ENCODE measurements around the gene PCID2. TPM values are rescaled to one million over a fixed set of nuclear protein-coding genes. Genes with fewer than 3 reads are reported as not detected.
A peak's percentile ranks its signal among the peaks of the same experiment; 100 is the strongest.

PCID2 gene
- total RNA-seq, 4 donors from 2014 or later = 24.9 to 42.1 (median 36.8) TPM

DNA sequence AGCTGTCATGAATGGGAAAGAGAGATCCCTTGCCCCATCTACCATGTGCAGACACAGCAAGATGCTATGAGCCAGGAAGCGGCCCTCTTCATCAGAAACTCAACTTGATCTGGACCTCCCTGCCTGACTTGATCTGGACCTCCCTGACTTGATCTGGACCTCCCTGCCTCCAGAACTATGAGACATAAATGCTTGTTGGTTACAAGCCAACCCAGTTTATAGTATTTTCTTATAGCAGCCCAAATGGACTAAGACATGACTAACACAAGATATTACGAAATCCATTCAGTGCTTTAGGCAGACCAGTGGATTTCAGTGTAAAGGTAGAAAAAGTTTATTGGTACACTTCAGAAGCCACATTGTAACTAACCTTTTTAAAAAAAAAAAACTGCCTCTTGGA lies 15.6 kb downstream of the PCID2 start:
- H3K27me3 ChIP-seq = no peaks in the 10 kb centered on the region
- no peaks in the 10 kb centered on the region for H3K4me1 ChIP-seq
- no peak overlapping the region for H3K4me3 ChIP-seq
- H3K36me3 ChIP-seq = peaks cover 0 to 84% (median 0%) of the 10 kb centered on the region in 3 donors
- H3K9me3 ChIP-seq = no peaks in the 10 kb centered on the region
- H3K27ac ChIP-seq = no peak overlapping the region
- no peak for TF ChIP-seq POLR2A (IDR thresholded peaks at IDR 0.05)
- TF ChIP-seq, protein P1, sequence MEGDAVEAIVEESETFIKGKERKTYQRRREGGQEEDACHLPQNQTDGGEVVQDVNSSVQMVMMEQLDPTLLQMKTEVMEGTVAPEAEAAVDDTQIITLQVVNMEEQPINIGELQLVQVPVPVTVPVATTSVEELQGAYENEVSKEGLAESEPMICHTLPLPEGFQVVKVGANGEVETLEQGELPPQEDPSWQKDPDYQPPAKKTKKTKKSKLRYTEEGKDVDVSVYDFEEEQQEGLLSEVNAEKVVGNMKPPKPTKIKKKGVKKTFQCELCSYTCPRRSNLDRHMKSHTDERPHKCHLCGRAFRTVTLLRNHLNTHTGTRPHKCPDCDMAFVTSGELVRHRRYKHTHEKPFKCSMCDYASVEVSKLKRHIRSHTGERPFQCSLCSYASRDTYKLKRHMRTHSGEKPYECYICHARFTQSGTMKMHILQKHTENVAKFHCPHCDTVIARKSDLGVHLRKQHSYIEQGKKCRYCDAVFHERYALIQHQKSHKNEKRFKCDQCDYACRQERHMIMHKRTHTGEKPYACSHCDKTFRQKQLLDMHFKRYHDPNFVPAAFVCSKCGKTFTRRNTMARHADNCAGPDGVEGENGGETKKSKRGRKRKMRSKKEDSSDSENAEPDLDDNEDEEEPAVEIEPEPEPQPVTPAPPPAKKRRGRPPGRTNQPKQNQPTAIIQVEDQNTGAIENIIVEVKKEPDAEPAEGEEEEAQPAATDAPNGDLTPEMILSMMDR (IDR thresholded peaks at IDR 0.05) = no peak
- no peak for DNase-seq

DNA sequence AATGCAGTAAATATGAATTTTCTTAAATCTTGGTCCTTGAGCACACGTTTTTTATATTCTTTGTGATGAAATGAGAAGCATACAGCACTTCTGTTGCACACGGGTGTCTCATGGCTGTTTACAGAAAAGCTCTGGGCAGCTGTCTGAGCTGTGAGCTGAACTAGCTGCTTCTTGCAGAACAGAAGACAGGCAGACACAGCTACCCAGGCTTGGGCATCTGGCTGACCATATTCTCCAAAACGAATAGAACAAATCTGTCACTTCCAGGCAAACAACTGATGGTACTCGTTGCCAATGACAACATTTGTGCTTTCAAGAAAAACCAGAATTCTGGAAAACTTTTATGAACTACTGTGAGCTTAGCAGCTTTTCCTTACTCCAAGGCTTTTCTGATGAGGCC lies 16.2 kb downstream of the PCID2 start:
- TF ChIP-seq, protein P1 (IDR thresholded peaks at IDR 0.05) = no peak
- TF ChIP-seq POLR2A (IDR thresholded peaks at IDR 0.05) = no peak
- no peaks in the 10 kb centered on the region for H3K9me3 ChIP-seq
- no peak overlapping the region for H3K4me3 ChIP-seq
- H3K4me1 ChIP-seq = no peaks in the 10 kb centered on the region
- H3K27me3 ChIP-seq = no peaks in the 10 kb centered on the region
- DNase-seq = no peak
- H3K27ac ChIP-seq = no peak overlapping the region
- H3K36me3 ChIP-seq = peaks cover 0 to 79% (median 0%) of the 10 kb centered on the region in 3 donors

- no peak for DNase-seq
- no peaks in the 10 kb centered on the region for H3K4me1 ChIP-seq
- no peaks in the 10 kb centered on the region for H3K27me3 ChIP-seq
- TF ChIP-seq, protein P1 (IDR thresholded peaks at IDR 0.05) = no peak
- no peak for TF ChIP-seq POLR2A (IDR thresholded peaks at IDR 0.05)
- H3K36me3 ChIP-seq = peaks cover 0 to 60% (median 0%) of the 10 kb centered on the region in 3 donors
- H3K9me3 ChIP-seq = no peaks in the 10 kb centered on the region
- H3K27ac ChIP-seq = no peak overlapping the region
- no peak overlapping the region for H3K4me3 ChIP-seq
Measured at GRCh38 chr13:113190181-113190580, 18.3 kb downstream of the PCID2 start.

DNA sequence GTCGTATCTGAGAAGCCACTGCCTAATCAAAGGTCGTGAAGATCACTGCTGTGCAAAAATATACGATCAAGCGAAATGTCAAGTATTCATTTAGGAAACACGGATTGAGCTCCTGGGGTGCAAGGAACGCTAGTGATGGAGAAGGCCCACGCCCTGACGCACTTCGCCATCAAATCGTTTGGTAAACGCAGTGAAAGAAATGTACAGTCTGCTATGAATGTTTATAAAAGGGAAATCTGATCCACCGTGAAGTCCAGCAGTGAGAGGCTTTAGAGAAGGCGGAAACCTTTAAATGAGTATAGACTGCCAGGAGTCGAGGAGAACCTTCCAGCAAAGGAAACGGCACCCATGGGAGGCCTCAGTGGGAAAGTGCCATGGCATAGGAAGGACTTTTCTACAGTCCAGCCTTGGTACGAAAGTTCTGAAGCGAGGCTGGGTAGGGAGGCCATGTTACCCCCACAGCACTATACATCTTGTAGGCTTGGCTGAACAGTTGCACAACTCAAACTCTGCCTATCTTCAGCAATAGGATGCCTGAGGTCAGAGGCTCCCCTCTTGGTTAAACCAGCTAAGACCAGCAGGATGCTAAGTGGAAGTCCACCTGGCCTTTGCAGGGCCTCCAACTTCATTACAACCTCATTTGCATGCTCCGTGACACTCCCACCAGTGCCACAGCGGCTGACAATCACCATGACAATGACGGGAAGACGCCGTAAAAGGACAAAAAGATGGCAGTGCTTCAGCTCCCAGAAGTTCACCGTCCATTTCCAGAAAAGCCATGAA lies 20.4 kb downstream of the PCID2 start:
- Histone ChIP-seq H3K9me3 (no peaks in the 10 kb centered on the region), H3K4me3 (no peak overlapping the region), H3K4me1 (no peaks in the 10 kb centered on the region), H3K27ac (no peak overlapping the region), H3K27me3 (no peaks in the 10 kb centered on the region), H3K36me3 (peaks cover 0 to 61% (median 0%) of the 10 kb centered on the region in 3 donors)
- TF ChIP-seq, protein P1 (IDR thresholded peaks at IDR 0.05) = no peak
- no peak for TF ChIP-seq POLR2A (IDR thresholded peaks at IDR 0.05)
- DNase-seq = no peak

DNA sequence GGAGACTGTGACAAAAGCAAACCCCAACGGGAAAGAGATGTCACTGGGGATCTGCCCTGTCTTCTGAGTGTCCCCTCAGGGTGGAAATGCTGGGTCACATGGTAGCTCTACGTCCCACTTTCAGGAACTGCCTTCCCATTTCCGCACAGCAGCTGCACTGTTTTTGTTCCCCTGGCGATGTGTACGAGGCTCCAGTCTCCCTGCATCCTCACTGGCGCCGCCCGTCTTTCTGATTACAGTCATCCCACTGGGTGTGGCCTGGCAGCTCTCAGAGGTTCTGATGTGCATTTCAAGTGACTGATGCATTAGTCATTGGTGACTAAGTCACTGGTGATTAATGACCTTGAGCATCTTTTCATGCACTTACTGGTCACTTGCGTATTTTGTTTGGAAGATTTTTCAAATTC lies 21.2 kb downstream of the PCID2 start:
- DNase-seq = peak in 1 of 3 donors; percentile 83
- Histone ChIP-seq H3K4me1 (no peaks in the 10 kb centered on the region), H3K27ac (peak overlapping the region in 1 of 4 donors; percentile 20), H3K9me3 (no peaks in the 10 kb centered on the region), H3K27me3 (no peaks in the 10 kb centered on the region), H3K4me3 (no peak overlapping the region), H3K36me3 (peaks cover 0 to 62% (median 0%) of the 10 kb centered on the region in 3 donors)
- no peak for TF ChIP-seq POLR2A (IDR thresholded peaks at IDR 0.05)
- TF ChIP-seq, protein P1 (IDR thresholded peaks at IDR 0.05) = no peak

All from Peyer's patch (tissue), 4 donors.